HG02884 (cell line): ENCODE measurements around the gene RLF.

Experiments
- ATAC-seq: cut with Tn5 transposase; IDR thresholded peaks from one replicate; pipeline ENCODE4 v1.9.1; 2021; ENCODE audit warnings: mild to moderate bottlenecking, moderate library complexity; ENCODE audit not compliant: unreplicated experiment

Gene RLF

GRCh38 chr1:40240390-40240789, 79.2 kb downstream of the RLF start:
- no peak for ATAC-seq

GRCh38 chr1:40241362-40241761, 80.2 kb downstream of the RLF start:
- ATAC-seq = no peak

- no peak for ATAC-seq
These were observed 82.2 kb downstream of the RLF start for GRCh38 chr1:40243351-40243750.

- no peak for ATAC-seq
These were observed 83.1 kb downstream of the RLF start for GRCh38 chr1:40244138-40244744.

- ATAC-seq = no peak
These were observed 84.5 kb downstream of the RLF start for GRCh38 chr1:40245686-40246085.

GRCh38 chr1:40247655-40248054, 86.5 kb downstream of the RLF start, which contains the start of gene TMCO2:
TSS of gene TMCO2 (plus strand) at chr1:40247937. CDS start at chr1:40247994, 57 bp downstream.
- no peak for ATAC-seq

- no peak for ATAC-seq
These were observed 87.2 kb downstream of the RLF start for GRCh38 chr1:40248412-40248811.

- ATAC-seq = no peak
These were observed 90.3 kb downstream of the RLF start for GRCh38 chr1:40251456-40251855.

GRCh38 chr1:40252601-40253000, 91.4 kb downstream of the RLF start:
- no peak for ATAC-seq

GRCh38 chr1:40255231-40255630, 94.0 kb downstream of the RLF start:
- no peak for ATAC-seq

- ATAC-seq = no peak
These were observed 95.4 kb downstream of the RLF start for GRCh38 chr1:40256401-40257084.

- peak; percentile 10 for ATAC-seq
These were observed 96.1 kb downstream of the RLF start for GRCh38 chr1:40257313-40257687.

- ATAC-seq = peak; percentile 93
These were observed 96.7 kb downstream of the RLF start, which contains the start of gene ZMPSTE24 for GRCh38 chr1:40257688-40258444. TSS of gene ZMPSTE24 (plus strand) at chr1:40258236. CDS start at chr1:40258272, 36 bp downstream.

- ATAC-seq = no peak
These were observed 97.2 kb downstream of the RLF start for GRCh38 chr1:40258445-40258769.

- ATAC-seq = no peak
These were observed 103.2 kb downstream of the RLF start for GRCh38 chr1:40264354-40264781.

GRCh38 chr1:40265298-40265697, 104.1 kb downstream of the RLF start:
- no peak for ATAC-seq

- ATAC-seq = no peak
These were observed 104.7 kb downstream of the RLF start for GRCh38 chr1:40265919-40266318.

GRCh38 chr1:40266786-40267535, 105.8 kb downstream of the RLF start:
- ATAC-seq = no peak

GRCh38 chr1:40267767-40268187, 106.6 kb downstream of the RLF start:
- ATAC-seq = no peak

GRCh38 chr1:40268211-40268610, 107.0 kb downstream of the RLF start:
- no peak for ATAC-seq

- ATAC-seq = no peak
These were observed 109.1 kb downstream of the RLF start for GRCh38 chr1:40270152-40270834.
